Smooth muscle cell (in vitro differentiated cells): ENCODE measurements around the gene SPON2. TPM values are rescaled to one million over a fixed set of nuclear protein-coding genes. Genes with fewer than 3 reads are reported as not detected.

Source experiments
- DNase-seq: peaks from one replicate; lab custom pipeline; 2025; ENCODE audit not compliant: unreplicated experiment; lab: John Stamatoyannopoulos, UW
- H2AFZ ChIP-seq: fragments of 200-600 bp; sonication (generic); 2 replicates; pipeline ENCODE4 v1.6.0; 2016; ENCODE audit warnings: antibody characterized with exemption, low read depth, mild to moderate bottlenecking
- H3F3A ChIP-seq: fragments of 200-600 bp; sonication (generic); 2 replicates; pipeline ENCODE4 v1.6.0; 2017; ENCODE audit warnings: antibody characterized with exemption, low read depth
- H3K27ac ChIP-seq: fragments of 200-600 bp; sonication (generic); 2 replicates; pipeline ENCODE4 v1.5.1; 2016; ENCODE audit warnings: low read depth, mild to moderate bottlenecking
- H3K27me3 ChIP-seq: fragments of 200-600 bp; sonication (generic); 2 replicates; pipeline ENCODE4 v1.6.1; 2016; ENCODE audit warnings: low read depth, mild to moderate bottlenecking
- H3K36me3 ChIP-seq: fragments of 200-600 bp; sonication (generic); 2 replicates; pipeline ENCODE4 v1.5.1; 2016; ENCODE audit warnings: low read depth
- H3K4me1 ChIP-seq: fragments of 200-600 bp; sonication (generic); 2 replicates; pipeline ENCODE4 v1.5.1; 2016; ENCODE audit warnings: low read depth
- H3K4me2 ChIP-seq: fragments of 200-600 bp; sonication (generic); 2 replicates; pipeline ENCODE4 v1.6.0; 2016; ENCODE audit warnings: mild to moderate bottlenecking
- H3K4me3 ChIP-seq: fragments of 200-600 bp; sonication (generic); 2 replicates; pipeline ENCODE4 v1.5.1; 2016; ENCODE audit warnings: mild to moderate bottlenecking
- H3K79me2 ChIP-seq: fragments of 200-600 bp; sonication (generic); 2 replicates; pipeline ENCODE4 v1.6.0; 2016; ENCODE audit warnings: low read depth, mild to moderate bottlenecking
- H3K9ac ChIP-seq: fragments of 200-600 bp; sonication (generic); 2 replicates; pipeline ENCODE4 v1.6.0; 2016; ENCODE audit warnings: low read depth
- H3K9me3 ChIP-seq: fragments of 200-600 bp; sonication (generic); replicated peaks from 2 replicates; pipeline ENCODE4 v1.5.1; 2016; ENCODE audit warnings: low read depth
- H4K20me1 ChIP-seq: fragments of 200-600 bp; sonication (generic); 2 replicates; pipeline ENCODE4 v1.6.0; 2016; ENCODE audit warnings: low read depth
- CTCF ChIP-seq: fragments of 200-600 bp; sonication (generic); IDR thresholded peaks from 2 replicates; pipeline ENCODE4 v1.5.1; 2017; ENCODE audit warnings: borderline replicate concordance, mild to moderate bottlenecking, antibody characterized with exemption; ENCODE audit not compliant: insufficient read depth, poor library complexity, severe bottlenecking
- WGBS: methylation state at CpG from one replicate; pipeline ENCODE4 v1.1.7; 2016; ENCODE audit warnings: low lambda C conversion rate; 5-methylcytosine and 5-hydroxymethylcytosine counted together
- polyA plus RNA-seq: library from polyadenylated mRNA; unstranded; fragments of >200 nt; fragmentation: Nextera tagmentation; extraction: Ambion mirVana; gene quantifications from 2 replicates; pipeline ENCODE4 v1.2.1, GENCODE V29; 2016
- total RNA-seq: library from RNA; depleted of rRNA; stranded (reverse); fragments of >200 nt; gene quantifications from 2 replicates; pipeline ENCODE4 v1.2.3, GENCODE V29; 2014

The SPON2 gene
- total and polyA plus RNA-seq, 2 experiments from 2014 or later, result 171 to 427 TPM

- Histone ChIP-seq H3K27ac (no peak overlapping the region), H3K79me2 (no peaks in the 10 kb centered on the region), H3K9ac (no peak overlapping the region), H3K4me3 (no peak overlapping the region), H3K36me3 (no peaks in the 10 kb centered on the region), H3K4me1 (no peaks in the 10 kb centered on the region), H3K4me2 (no peak overlapping the region), H3F3A (no peaks in the 10 kb centered on the region), H3K27me3 (peaks cover 4% of the 10 kb centered on the region), H4K20me1 (no peaks in the 10 kb centered on the region), H2AFZ (no peak overlapping the region), H3K9me3 (no peaks in the 10 kb centered on the region)
- no peak for TF ChIP-seq CTCF
- WGBS, result 91% methylated on average over 8 of the region's 8 CpGs
- no peak for DNase-seq
Observed at GRCh38 chr4:1156069-1156468, 16.3 kb downstream of the SPON2 start.

- H3K4me2 ChIP-seq, result no peak overlapping the region
- H2AFZ ChIP-seq, result no peak overlapping the region
- H3K9me3 ChIP-seq, result no peaks in the 10 kb centered on the region
- no peaks in the 10 kb centered on the region for H4K20me1 ChIP-seq
- no peak overlapping the region for H3K9ac ChIP-seq
- H3K4me1 ChIP-seq, result no peaks in the 10 kb centered on the region
- no peaks in the 10 kb centered on the region for H3K79me2 ChIP-seq
- no peak for TF ChIP-seq CTCF
- no peaks in the 10 kb centered on the region for H3K36me3 ChIP-seq
- peaks cover 4% of the 10 kb centered on the region for H3K27me3 ChIP-seq
- WGBS, result 82% methylated on average over 3 of the region's 3 CpGs
- H3F3A ChIP-seq, result no peaks in the 10 kb centered on the region
- H3K27ac ChIP-seq, result no peak overlapping the region
- no peak overlapping the region for H3K4me3 ChIP-seq
- no peak for DNase-seq
Observed at GRCh38 chr4:1155314-1155713, 17.1 kb downstream of the SPON2 start.

GRCh38 chr4:1154523-1155182 is 17.7 kb downstream of the SPON2 start:
- no peak overlapping the region for H3K9ac ChIP-seq
- no peak for DNase-seq
- no peak overlapping the region for H3K27ac ChIP-seq
- no peak overlapping the region for H3K4me3 ChIP-seq
- no peak for TF ChIP-seq CTCF
- H4K20me1 ChIP-seq, result no peaks in the 10 kb centered on the region
- no peaks in the 10 kb centered on the region for H3K4me1 ChIP-seq
- H3K4me2 ChIP-seq, result no peak overlapping the region
- no peaks in the 10 kb centered on the region for H3K36me3 ChIP-seq
- H3K79me2 ChIP-seq, result no peaks in the 10 kb centered on the region
- 65% methylated on average over 21 of the region's 21 CpGs for WGBS
- H3F3A ChIP-seq, result no peaks in the 10 kb centered on the region
- no peaks in the 10 kb centered on the region for H3K9me3 ChIP-seq
- no peak overlapping the region for H2AFZ ChIP-seq
- H3K27me3 ChIP-seq, result peaks cover 2% of the 10 kb centered on the region

- no peaks in the 10 kb centered on the region for H3K27me3 ChIP-seq
- no peak for TF ChIP-seq CTCF
- DNase-seq, result no peak
- H3F3A ChIP-seq, result no peaks in the 10 kb centered on the region
- H4K20me1 ChIP-seq, result no peaks in the 10 kb centered on the region
- no peak overlapping the region for H3K4me2 ChIP-seq
- no peaks in the 10 kb centered on the region for H3K79me2 ChIP-seq
- no peak overlapping the region for H3K9ac ChIP-seq
- H3K4me1 ChIP-seq, result no peaks in the 10 kb centered on the region
- no peak overlapping the region for H3K4me3 ChIP-seq
- no peak overlapping the region for H2AFZ ChIP-seq
- no peaks in the 10 kb centered on the region for H3K9me3 ChIP-seq
- no peak overlapping the region for H3K27ac ChIP-seq
- 83% methylated on average over 2 of the region's 7 CpGs for WGBS
- H3K36me3 ChIP-seq, result no peaks in the 10 kb centered on the region
Observed at GRCh38 chr4:1154126-1154522, 18.3 kb downstream of the SPON2 start.
